Stimulated activated CD8-positive, alpha-beta memory T cell treated with anti-CD3 and anti-CD28 coated beads, Interleukin-15, amount 100 ng/mL, for 1 hour (primary cell): ENCODE measurements around the gene SLC13A3.

Source experiments
- DNase-seq: peaks from one replicate; pipeline ENCODE4 v3.0.0-alpha.2; 2020; ENCODE audit warnings: low read depth

Gene SLC13A3

DNA sequence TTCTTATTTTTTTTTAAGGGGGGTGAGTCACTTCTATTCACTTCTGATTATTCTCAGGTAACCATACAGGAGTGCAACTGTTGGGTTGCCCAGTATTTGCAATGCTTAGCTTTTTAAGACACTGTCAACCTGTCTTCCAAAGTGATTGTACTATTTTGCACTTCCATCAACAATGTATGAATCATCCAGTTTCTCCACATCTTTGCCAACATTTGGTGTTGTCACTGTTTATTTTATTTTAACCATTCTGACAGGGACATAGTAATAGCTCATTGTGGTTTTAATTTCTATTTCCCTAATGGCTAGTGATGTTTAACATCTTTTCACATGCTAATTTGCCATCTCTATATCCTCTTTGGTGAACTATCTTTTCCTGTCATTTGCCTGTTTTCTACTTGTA is 1.4 kb upstream of the SLC13A3 start:
- DNase-seq: no peak

GRCh38 chr20:46650575-46651090 is 626 bp downstream of the SLC13A3 start:
- no peak for DNase-seq

- no peak for DNase-seq
Measured at GRCh38 chr20:46649965-46650542, 1.2 kb downstream of the SLC13A3 start.

- DNase-seq: no peak
Measured at GRCh38 chr20:46649650-46649949, 1.7 kb downstream of the SLC13A3 start.

DNA sequence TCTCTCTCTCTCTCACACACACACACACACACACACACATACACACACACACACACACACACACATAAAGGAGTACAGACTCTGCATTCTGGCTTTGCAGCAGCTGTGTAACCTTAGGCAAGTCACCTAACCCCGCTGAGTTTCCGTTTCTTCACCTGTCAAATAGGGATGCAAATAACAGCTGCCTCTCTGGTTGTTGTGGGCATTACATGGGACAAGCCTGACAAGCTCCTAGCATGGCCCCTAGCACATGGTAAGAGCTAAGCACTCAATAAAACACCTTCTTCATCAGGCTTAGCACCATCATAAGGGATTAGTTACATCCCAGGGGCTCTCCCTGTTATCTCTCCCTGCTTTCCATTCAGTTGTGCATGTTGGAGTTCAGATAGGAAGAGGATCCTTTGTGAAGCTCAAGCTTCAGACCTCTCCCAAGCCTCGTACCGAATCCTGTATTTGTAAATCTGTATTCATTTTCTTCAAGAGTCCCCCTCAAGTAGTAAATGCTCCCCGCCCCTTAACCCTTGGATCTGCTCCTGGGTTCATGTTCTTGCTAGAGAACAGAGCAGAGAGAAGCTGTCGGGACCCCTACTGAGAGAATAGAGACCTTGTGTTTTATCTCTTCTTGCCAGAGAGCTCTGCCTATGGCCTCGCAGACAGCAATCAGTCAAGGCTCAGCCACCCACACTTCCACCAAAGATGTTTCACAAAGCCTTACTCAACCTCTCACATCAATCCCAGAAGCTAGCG is 2.2 kb downstream of the SLC13A3 start:
- no peak for DNase-seq

DNA sequence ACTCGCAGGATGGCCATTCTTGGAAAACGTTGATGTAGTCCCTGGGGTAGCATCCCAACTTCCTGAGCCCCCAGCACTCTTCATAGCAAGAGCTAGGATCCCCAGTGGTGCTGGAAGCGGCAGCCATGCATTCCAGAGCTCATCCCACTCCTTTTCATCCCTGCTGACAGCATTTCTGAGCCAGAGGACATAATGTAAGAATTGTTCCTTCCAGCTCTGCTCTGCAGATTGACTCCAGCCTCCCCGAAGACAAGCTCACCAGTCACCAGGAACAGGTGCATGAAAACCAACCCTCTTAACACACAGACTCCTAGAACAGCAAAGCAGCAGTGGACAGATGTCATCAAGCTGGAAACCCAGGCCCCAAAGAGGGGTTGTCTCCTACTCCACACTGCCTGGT is 3.8 kb downstream of the SLC13A3 start:
- no peak for DNase-seq

- DNase-seq: no peak
Measured at GRCh38 chr20:46646659-46647380, 4.4 kb downstream of the SLC13A3 start.

- DNase-seq: no peak
Measured at GRCh38 chr20:46646122-46646521, 5.1 kb downstream of the SLC13A3 start.

GRCh38 chr20:46644733-46645132 is 6.5 kb downstream of the SLC13A3 start:
- no peak for DNase-seq

- no peak for DNase-seq
Measured at GRCh38 chr20:46644160-46644559, 7.1 kb downstream of the SLC13A3 start.

GRCh38 chr20:46642969-46643343 is 8.3 kb downstream of the SLC13A3 start:
- no peak for DNase-seq

DNA sequence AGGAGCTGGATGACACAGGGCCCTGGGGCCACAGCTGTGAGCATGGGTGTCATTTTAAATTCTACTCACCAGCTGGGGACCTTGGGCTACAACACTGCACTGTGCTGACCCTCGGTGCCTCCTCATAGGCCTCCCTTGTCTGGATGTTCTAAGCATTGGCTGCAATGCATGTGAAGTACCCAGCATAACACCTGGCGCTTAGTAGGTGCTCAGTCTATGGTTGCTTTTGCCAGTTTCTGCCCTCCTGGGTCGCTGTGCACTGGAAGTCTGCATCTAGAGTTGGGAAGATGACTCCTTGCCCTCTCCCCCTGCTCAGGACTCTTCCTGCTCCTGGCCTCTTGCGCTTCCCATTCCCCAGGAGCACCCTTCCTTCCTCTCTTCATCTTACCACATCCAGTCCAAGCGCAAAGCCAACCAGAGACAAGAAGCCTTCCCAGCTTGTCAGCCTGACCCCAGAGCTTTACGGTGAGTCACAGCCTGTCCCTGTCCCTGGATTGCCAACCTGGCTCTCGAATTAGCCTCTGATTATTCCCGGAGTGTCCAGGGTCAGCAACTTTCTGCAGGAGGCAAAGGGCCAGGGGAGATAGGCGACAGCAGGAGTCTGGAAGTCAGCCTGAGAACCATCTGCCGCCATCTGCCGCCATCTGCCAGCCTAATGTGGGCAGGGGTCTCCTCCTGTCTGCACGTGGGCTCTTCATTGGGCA is 8.8 kb downstream of the SLC13A3 start:
- no peak for DNase-seq

- DNase-seq: no peak
Measured at GRCh38 chr20:46641424-46641823, 9.8 kb downstream of the SLC13A3 start.

DNA sequence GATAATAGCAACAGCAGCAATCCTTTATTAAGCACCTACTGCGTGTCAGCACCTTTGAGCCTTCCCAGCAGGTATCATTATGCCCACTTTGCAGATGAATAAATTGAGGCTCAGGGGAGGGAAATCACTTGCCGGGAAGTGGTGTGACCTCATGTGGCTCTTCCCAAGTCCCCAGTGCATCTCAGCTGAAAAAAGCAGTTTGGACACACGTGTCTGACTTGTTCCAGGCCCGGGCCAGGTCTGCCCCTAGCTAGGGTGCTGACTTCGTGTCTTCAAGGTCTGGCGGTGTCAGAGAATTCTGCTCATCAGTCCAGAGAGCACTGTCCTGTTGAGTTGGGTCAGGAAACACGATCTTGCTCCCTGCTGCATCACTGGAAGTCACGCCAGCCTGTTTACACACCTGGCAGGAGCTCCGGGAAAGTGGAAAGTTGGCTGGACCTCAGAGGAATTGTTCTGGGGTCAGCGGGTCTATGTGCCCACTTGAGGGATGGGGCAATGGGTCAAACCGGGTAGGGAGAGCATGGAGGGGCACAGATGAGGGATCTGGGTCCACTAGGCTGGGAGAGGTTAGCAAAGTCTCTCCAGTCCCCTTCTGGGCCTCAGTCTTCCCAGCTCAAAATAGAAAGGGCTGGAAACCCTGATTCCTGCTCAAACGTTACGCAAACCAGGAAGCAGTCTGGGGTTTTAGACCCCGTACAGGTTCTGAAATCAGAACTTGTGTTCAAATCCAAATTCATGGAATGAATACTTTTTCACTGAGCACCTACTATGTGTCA is 10.5 kb downstream of the SLC13A3 start:
- no peak for DNase-seq

DNA sequence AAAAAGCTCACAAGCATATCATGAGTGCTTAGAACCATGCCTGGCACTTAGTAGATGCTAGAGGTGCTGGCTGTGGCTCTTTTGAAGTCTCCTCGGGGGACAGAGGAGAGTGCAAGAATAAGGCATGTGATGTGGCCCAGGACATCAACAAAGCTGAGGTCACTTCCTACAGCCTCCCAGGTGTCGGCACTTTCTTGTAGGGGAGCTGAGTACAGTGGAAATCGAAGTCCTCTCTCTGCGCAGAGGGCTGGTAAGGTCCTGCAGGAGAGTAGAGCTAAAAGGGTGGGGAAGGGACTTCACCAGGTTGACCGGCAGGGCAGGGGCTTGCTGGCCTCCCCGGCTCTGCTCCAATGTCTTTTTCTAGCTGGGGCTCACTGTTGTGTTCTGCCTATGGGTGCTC is 11.2 kb downstream of the SLC13A3 start:
- DNase-seq: no peak

DNA sequence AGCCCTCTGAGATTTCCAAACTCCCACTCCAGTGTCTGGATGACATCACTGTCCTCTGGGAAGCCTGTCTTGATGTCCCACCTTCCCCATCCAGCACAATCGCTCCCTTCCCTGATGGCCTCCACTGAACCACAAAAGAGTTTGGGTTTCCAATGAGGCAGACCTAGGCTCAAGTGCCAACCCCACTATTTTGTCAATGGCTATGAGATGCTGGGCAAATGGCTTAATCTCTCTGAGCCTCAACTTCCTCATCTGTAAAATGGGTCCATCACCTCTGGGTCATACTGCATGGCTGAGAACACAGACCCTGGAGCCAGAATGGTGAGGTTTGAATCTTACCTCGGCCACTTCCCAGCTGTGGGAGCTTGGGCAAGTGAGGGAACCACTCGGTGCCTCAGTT is 11.7 kb downstream of the SLC13A3 start:
- DNase-seq: no peak

- no peak for DNase-seq
Measured at GRCh38 chr20:46638898-46639274, 12.4 kb downstream of the SLC13A3 start.

DNA sequence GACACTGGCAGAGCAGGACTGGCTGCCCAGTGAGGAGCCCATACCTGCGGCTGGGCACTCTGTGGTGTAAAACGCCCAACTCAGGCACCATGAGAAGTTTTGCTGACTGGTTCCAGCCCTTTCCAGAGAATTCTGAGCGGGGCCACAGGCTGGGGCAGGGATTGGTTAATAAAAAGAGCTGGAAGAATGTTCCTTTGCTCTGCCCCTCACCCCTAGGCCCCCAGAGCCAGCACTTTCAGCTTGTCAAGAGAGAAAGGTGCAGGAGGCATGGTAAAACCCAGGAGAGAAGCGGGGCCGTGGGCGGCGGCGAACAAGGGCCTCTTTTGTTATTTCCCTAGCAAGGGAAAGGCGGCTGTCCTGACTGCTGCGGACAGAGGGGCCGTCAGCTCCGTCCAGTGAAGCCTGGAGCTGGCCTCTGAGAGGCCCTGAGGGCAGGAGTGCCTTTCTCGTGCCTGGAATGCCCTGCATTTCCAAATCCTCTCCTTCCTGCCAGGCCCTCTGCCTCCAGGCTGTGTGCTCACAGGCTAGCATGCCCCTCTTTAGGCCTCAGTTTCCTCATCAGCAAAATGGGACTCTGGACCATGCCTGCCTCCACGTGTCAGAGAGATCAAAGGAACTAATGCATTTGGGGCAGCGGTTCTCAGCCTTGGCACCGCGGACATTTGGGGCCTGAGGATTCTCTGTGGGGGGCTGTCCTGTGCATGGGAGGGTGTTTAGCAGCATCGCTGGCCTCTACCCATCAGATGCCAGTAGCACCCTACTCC is 12.9 kb downstream of the SLC13A3 start:
- no peak for DNase-seq

GRCh38 chr20:46637427-46638133 is 13.7 kb downstream of the SLC13A3 start:
- DNase-seq: no peak

DNA sequence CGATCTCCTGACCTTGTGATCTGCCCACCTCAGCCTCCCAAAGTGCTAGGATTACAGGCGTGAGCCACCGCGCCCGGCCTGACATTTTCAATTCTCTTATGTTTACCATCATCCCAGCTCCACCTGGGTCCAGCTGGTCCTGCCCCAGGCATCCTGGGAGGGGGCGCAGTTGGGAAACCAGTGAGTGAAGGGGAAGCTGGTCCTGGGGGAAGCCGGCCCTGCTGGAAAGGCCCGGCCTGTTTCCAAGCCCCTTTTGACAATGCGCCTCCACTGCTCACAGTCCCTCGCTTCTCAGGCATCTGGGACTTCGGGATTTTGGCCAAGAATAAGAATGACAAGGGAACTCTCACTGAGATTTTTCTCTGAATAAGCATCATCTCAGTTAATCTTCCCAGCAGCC is 14.2 kb downstream of the SLC13A3 start:
- DNase-seq: no peak

DNA sequence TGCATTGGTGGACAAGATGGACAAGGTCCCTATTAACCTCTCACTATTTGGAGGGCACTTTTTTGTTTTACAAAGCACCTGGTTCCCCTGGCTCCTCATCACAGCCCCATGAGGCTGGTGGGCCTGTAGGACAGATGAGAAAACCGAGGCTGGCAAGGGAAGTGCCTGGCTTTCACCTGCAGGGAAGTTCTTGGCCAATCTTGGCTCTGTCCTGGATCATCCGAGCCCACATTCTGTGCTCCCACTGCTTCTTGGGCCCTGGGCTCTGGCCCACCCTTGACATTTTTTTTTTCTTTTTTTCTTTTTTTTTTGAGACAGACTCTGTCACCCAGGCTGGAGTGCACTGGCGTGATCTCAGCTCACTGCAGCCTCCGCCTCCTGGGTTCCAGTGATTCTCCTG is 14.7 kb downstream of the SLC13A3 start:
- no peak for DNase-seq
